Omental fat pad (tissue), 4 donors: ENCODE measurements around the gene NCAPG2. TPM values are rescaled to one million over a fixed set of nuclear protein-coding genes. Genes with fewer than 3 reads are reported as not detected.

Source experiments
- ATAC-seq: fragments of 150-250 bp; one replicate; pipeline ENCODE4 v1.9.1; 2016; ENCODE audit warnings: mild to moderate bottlenecking, moderate library complexity; ENCODE audit not compliant: low FRiP score
- DNase-seq: peaks from one replicate; pipeline ENCODE4 v3.0.0-alpha.2; 2019; ENCODE audit warnings: low spot score
- CTCF ChIP-seq, 3 donors: fragments of 450-650 bp; IDR thresholded peaks; one replicate each; pipeline ENCODE4 v1.5.1; 2016 to 2017; ENCODE audit warnings: antibody characterized with exemption in 3 of 3, mild to moderate bottlenecking in 3 of 3, moderate library complexity in 2 of 3
- total RNA-seq, 4 donors: library from RNA; depleted of rRNA; stranded (reverse); fragments of >200 nt; gene quantifications; one replicate each; pipeline ENCODE4 v1.1.0, GENCODE V29; 2016

NCAPG2 gene
- total RNA-seq, 4 donors from 2014 or later = 5.0 to 9.4 (median 8.7) TPM

GRCh38 chr7:158650821-158651225, 53.8 kb downstream of the NCAPG2 start:
- no peak for TF ChIP-seq CTCF (IDR thresholded peaks at IDR 0.05)
- ATAC-seq (peak; percentile 84), DNase-seq (peak; percentile 41)

GRCh38 chr7:158649279-158649678, 55.3 kb downstream of the NCAPG2 start:
- no peak for DNase-seq
- TF ChIP-seq CTCF (IDR thresholded peaks at IDR 0.05) = no peak
- peak; percentile 66 for ATAC-seq

GRCh38 chr7:158648787-158649186, 55.8 kb downstream of the NCAPG2 start:
- TF ChIP-seq CTCF (IDR thresholded peaks at IDR 0.05) = no peak
- ATAC-seq (no peak), DNase-seq (no peak)

- DNase-seq (no peak), ATAC-seq (no peak)
- no peak for TF ChIP-seq CTCF (IDR thresholded peaks at IDR 0.05)
Observed at GRCh38 chr7:158648168-158648567, 56.4 kb downstream of the NCAPG2 start.

GRCh38 chr7:158647475-158647792, 57.2 kb downstream of the NCAPG2 start:
- TF ChIP-seq CTCF (IDR thresholded peaks at IDR 0.05) = no peak
- ATAC-seq (no peak), DNase-seq (no peak)

- no peak for DNase-seq
- ATAC-seq = no peak
- no peak for TF ChIP-seq CTCF (IDR thresholded peaks at IDR 0.05)
Observed at GRCh38 chr7:158646766-158647474, 57.7 kb downstream of the NCAPG2 start.

GRCh38 chr7:158645842-158646241, 58.8 kb downstream of the NCAPG2 start:
- TF ChIP-seq CTCF (IDR thresholded peaks at IDR 0.05) = no peak
- DNase-seq (no peak), ATAC-seq (no peak)
